ENCODE measurements around the gene FOXQ1. TPM values are rescaled to one million over a fixed set of nuclear protein-coding genes. Genes with fewer than 3 reads are reported as not detected.

FOXQ1 gene
- total RNA-seq, 4 donors from 2014 or later = 0.45 to 5.5 (median 1.7) TPM

DNA sequence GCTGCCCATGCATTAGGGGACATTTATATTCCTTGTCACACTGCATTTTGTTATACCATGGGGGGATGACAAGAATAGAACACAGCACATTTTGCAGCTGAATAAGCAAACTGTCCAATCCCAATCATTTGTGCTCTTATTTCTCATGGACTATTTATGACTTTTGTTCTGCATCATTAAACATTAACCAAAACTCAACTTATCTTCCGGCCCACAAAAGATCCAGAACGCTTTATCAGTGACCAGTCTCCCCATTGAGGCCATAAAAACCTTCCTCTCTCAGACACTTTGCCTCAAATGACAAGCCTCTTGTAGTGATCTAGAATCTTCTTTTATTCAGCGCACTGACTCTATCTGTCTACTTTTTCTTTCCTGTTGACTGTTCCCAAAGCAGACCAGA is 28.4 kb upstream of the FOXQ1 start:
- H3K4me1 ChIP-seq = peaks cover 17 to 30% of the 10 kb centered on the region in 2 donors
- no peaks in the 10 kb centered on the region for H3K36me3 ChIP-seq
- DNase-seq = no peak
- TF ChIP-seq, protein P1, sequence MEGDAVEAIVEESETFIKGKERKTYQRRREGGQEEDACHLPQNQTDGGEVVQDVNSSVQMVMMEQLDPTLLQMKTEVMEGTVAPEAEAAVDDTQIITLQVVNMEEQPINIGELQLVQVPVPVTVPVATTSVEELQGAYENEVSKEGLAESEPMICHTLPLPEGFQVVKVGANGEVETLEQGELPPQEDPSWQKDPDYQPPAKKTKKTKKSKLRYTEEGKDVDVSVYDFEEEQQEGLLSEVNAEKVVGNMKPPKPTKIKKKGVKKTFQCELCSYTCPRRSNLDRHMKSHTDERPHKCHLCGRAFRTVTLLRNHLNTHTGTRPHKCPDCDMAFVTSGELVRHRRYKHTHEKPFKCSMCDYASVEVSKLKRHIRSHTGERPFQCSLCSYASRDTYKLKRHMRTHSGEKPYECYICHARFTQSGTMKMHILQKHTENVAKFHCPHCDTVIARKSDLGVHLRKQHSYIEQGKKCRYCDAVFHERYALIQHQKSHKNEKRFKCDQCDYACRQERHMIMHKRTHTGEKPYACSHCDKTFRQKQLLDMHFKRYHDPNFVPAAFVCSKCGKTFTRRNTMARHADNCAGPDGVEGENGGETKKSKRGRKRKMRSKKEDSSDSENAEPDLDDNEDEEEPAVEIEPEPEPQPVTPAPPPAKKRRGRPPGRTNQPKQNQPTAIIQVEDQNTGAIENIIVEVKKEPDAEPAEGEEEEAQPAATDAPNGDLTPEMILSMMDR (IDR thresholded peaks at IDR 0.05) = no peak
- no peak for TF ChIP-seq POLR2A (IDR thresholded peaks at IDR 0.05)
- 56 to 57% methylated on average over 3 of the region's 3 CpGs for WGBS, 2 donors
- intact Hi-C loops (cut with DNase I) = no loop called here
- H3K27me3 ChIP-seq = no peaks in the 10 kb centered on the region
- no peak overlapping the region for H3K27ac ChIP-seq
- H3K4me3 ChIP-seq (replicated peaks in 1 of 3) = no peak overlapping the region
- no peaks in the 10 kb centered on the region for H3K9me3 ChIP-seq

DNA sequence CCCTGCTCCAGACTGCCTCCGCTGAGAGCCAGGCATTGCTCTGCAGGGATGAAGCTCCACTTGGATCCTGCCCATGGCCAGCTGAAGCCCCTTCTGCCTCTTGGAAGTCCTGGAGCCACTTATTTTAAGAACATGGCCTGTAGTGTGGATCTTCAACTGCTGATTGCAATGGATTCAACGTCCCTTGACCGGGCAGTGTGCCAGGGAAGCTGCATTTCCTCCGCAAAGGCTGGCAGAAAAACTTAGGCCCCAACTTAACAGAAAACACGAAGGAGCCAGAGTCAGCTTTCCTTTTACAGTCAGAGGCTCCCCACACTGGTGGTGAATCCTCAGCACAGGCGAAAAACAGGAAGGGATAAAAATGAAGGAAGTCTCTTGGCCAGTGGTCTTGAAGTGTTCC is 26.3 kb upstream of the FOXQ1 start:
- intact Hi-C loops (cut with DNase I) = no loop called here
- 29 to 40% methylated on average over 6 of the region's 6 CpGs for WGBS, 2 donors
- peak; percentile 32 to 61 for DNase-seq

DNA sequence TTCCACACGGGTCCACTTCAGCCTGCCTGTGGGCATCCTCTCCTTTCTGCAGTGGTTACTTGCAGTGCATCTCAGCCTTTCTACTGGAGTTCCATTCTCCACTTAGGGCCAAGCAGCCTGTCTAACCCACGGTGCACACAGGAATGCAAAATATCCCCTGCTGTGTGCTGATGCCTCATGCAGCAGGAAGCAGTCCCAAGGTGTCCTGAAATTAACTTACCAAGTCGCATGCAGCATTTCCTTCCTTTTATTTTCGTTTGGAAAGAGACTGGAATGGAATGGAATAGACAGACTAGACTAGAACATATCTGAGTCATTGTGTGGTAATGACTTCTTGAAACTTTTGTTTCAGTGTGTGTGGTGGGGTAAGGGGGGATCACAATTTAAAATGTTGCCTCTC is 25.9 kb upstream of the FOXQ1 start:
- Histone ChIP-seq H3K27me3 (no peaks in the 10 kb centered on the region), H3K27ac (peak overlapping the region in 2 of 3 donors; percentile 7 to 76), H3K36me3 (no peaks in the 10 kb centered on the region), H3K4me1 (peaks cover 17 to 28% of the 10 kb centered on the region in 2 donors), H3K4me3 (replicated peaks in 1 of 3) (no peak overlapping the region), H3K9me3 (no peaks in the 10 kb centered on the region)
- peak; percentile 26 to 47 for DNase-seq
- 24 to 31% methylated on average over 4 of the region's 4 CpGs for WGBS, 2 donors
- intact Hi-C loops (cut with DNase I) = no loop called here
- TF ChIP-seq, protein P1 (IDR thresholded peaks at IDR 0.05) = no peak
- TF ChIP-seq POLR2A (IDR thresholded peaks at IDR 0.05) = no peak

More for the DNA sequence above, 26.3 kb upstream of the FOXQ1 start:
- TF ChIP-seq, protein P1 (IDR thresholded peaks at IDR 0.05) = no peak
- no peak for TF ChIP-seq POLR2A (IDR thresholded peaks at IDR 0.05)
- Histone ChIP-seq H3K27ac (peak overlapping the region in 1 of 3 donors; percentile 76), H3K4me1 (peaks cover 17 to 28% of the 10 kb centered on the region in 2 donors), H3K4me3 (replicated peaks in 1 of 3) (no peak overlapping the region), H3K36me3 (no peaks in the 10 kb centered on the region), H3K27me3 (no peaks in the 10 kb centered on the region), H3K9me3 (no peaks in the 10 kb centered on the region)

DNA sequence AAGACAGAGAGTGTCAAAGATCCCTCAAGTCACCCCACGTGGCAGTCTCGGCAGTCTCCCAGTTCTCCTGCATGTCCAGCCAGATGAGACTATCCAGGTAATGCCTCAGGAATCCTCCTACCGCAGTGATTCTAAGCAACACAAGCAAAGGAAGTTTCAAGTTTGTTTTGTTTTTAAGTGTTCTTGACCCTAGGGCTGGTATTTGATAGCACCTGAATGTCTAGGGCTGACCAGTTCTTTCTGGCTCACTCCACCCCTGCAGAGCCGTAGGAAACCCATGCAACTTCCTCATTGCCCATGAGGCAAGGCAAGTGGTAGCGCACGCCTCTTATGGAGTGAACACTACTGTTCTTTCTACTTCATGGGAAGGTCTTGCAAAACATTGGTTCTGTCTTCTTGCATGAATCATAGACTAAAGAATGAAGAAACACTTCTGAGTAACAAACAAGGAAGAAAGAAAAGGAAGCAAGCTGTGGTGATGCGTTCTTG is 24.8 kb upstream of the FOXQ1 start:
- Histone ChIP-seq H3K4me1 (peaks cover 17 to 28% of the 10 kb centered on the region in 2 donors), H3K27me3 (no peaks in the 10 kb centered on the region), H3K27ac (peak overlapping the region in 1 of 3 donors; percentile 76), H3K9me3 (no peaks in the 10 kb centered on the region), H3K4me3 (replicated peaks in 1 of 3) (no peak overlapping the region), H3K36me3 (no peaks in the 10 kb centered on the region)
- 55 to 57% methylated on average over 7 of the region's 7 CpGs for WGBS, 2 donors
- intact Hi-C loops (cut with DNase I) = no loop called here
- peak; percentile 76 to 84 for DNase-seq
- TF ChIP-seq POLR2A (IDR thresholded peaks at IDR 0.05) = no peak
- TF ChIP-seq, protein P1 (IDR thresholded peaks at IDR 0.05) = no peak

DNA sequence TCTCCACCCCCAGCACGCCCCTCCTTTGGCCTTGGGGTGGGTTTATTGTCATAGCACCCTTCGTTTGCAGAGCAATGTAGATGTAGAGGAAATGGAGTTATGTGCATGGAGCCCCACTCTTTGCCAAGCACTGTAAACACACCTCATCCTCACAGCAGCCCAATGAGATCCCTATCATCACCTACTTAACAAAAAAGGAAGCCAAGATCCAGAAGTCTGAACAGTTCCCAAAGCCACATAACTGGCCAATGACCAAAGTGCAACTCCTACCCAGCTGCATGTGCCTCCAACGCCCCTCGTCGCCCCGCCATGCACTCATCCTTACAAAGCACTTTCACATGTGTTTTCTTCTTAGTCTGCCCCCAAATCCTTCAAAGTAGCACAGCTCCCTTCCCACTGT is 21.8 kb upstream of the FOXQ1 start:
- DNase-seq = no peak
- 89 to 90% methylated on average over 6 of the region's 6 CpGs for WGBS, 2 donors
- H3K27me3 ChIP-seq = no peaks in the 10 kb centered on the region
- TF ChIP-seq POLR2A (IDR thresholded peaks at IDR 0.05) = no peak
- TF ChIP-seq, protein P1 (IDR thresholded peaks at IDR 0.05) = no peak
- intact Hi-C loops (cut with DNase I) = no loop called here
- H3K9me3 ChIP-seq = no peaks in the 10 kb centered on the region
- H3K4me1 ChIP-seq = peaks cover 17 to 26% of the 10 kb centered on the region in 2 donors
- no peaks in the 10 kb centered on the region for H3K36me3 ChIP-seq
- no peak overlapping the region for H3K4me3 ChIP-seq (replicated peaks in 1 of 3)
- no peak overlapping the region for H3K27ac ChIP-seq
